ENCODE data around the gene IFFO2. TPM values are rescaled to one million over a fixed set of nuclear protein-coding genes. Genes with fewer than 3 reads are reported as not detected.

Gene IFFO2
- total and polyA plus RNA-seq, 2 donors (not counting 1 experiment from before 2014, with no cell fraction given): 16.8 to 19.2 TPM

GRCh38 chr1:18960821-18961220 lies 4.3 kb upstream of the IFFO2 start:
- Histone ChIP-seq H4K20me1 (ENCODE audit: control insufficient read depth, insufficient read depth, low read length, poor library complexity, severe bottlenecking) (no peaks in the 10 kb centered on the region), H3K27ac (ENCODE audit: low read length in 2 of 2) (no peak overlapping the region), H3K9ac (ENCODE audit: low read length) (no peak overlapping the region), H3K9me3 (ENCODE audit: control extremely low read depth in 1 of 3, control insufficient read depth in 2 of 3, insufficient read depth in 1 of 3, low read length in 2 of 3) (peaks cover 0 to 4% (median 0%) of the 10 kb centered on the region in 3 donors), H3K79me2 (ENCODE audit: control insufficient read depth, insufficient read depth, low read length) (no peaks in the 10 kb centered on the region), H3K4me1 (ENCODE audit: control insufficient read depth in 2 of 2, insufficient read depth in 2 of 2, low read length in 2 of 2) (peaks cover 12 to 14% of the 10 kb centered on the region in 2 donors), H3K4me3 (ENCODE audit: control extremely low read depth in 1 of 5, extremely low read depth in 1 of 5, insufficient read depth in 1 of 5, low read depth in 2 of 5, low read length in 4 of 5) (no peak overlapping the region), H3K27me3 (replicated peaks in 1 of 4; ENCODE audit: control extremely low read depth in 1 of 4, control insufficient read depth in 3 of 4, insufficient read depth in 4 of 4, low read length in 3 of 4) (peaks cover 0 to 14% (median 6%) of the 10 kb centered on the region in 4 experiments), H3K36me3 (replicated peaks in 1 of 2; ENCODE audit: control extremely low read depth in 1 of 2, control insufficient read depth in 1 of 2, extremely low read depth in 1 of 2, insufficient read depth in 2 of 2, low read length in 1 of 2) (no peaks in the 10 kb centered on the region), H3K4me2 (replicated peaks; ENCODE audit: low read depth, low read length, poor library complexity, severe bottlenecking) (no peak overlapping the region), H2AFZ (ENCODE audit: insufficient read depth, low read depth, low read length, poor library complexity, severe bottlenecking) (no peak overlapping the region)
- WGBS (ENCODE audit: insufficient coverage): no CpG with 5 or more reads among the region's 3 CpGs
- Mint-ChIP-seq H3K27me3 (peaks cover 15% of the 10 kb centered on the region), H3K27ac (no peak overlapping the region), H3K4me3 (no peak overlapping the region), H3K9me3 (ENCODE audit: insufficient read depth) (no peaks in the 10 kb centered on the region), H3K4me1 (peaks cover 8% of the 10 kb centered on the region)
- ATAC-seq (ENCODE audit: low read depth) (no peak), DNase-seq (no peak)
- ChIA-PET POLR2A (no interaction called here), CTCF (interaction anchor here (1.2 kb wide), 1 partner anchor 9 kb away, joined by 3 read pairs; no protein-coding TSS in a partner anchor)
- intact Hi-C loops (cut with micrococcal nuclease): no loop called here
- TF ChIP-seq EZH2 (IDR thresholded peaks at IDR 0.05; ENCODE audit: borderline replicate concordance, insufficient read depth, low read depth, low read length, poor library complexity, severe bottlenecking) (no peak), CTCF (IDR thresholded peaks at IDR 0.05) (no peak)

- H3K4me3 Mint-ChIP-seq: no peak overlapping the region
- POLR2A ChIA-PET: no interaction called here
Observed at GRCh38 chr1:18960409-18960808, 3.9 kb upstream of the IFFO2 start.

More at GRCh38 chr1:18960409-18960808, 3.9 kb upstream of the IFFO2 start:
- DNase-seq: no peak
- TF ChIP-seq CTCF (IDR thresholded peaks at IDR 0.05) (no peak), EZH2 (IDR thresholded peaks at IDR 0.05; ENCODE audit: borderline replicate concordance, insufficient read depth, low read depth, low read length, poor library complexity, severe bottlenecking) (no peak)
- Histone ChIP-seq H4K20me1 (ENCODE audit: control insufficient read depth, insufficient read depth, low read length, poor library complexity, severe bottlenecking) (peaks cover 2% of the 10 kb centered on the region), H3K9me3 (ENCODE audit: control extremely low read depth in 1 of 3, control insufficient read depth in 2 of 3, insufficient read depth in 1 of 3, low read length in 2 of 3) (peaks cover 0 to 4% (median 0%) of the 10 kb centered on the region in 3 donors), H3K27me3 (replicated peaks in 1 of 4; ENCODE audit: control extremely low read depth in 1 of 4, control insufficient read depth in 3 of 4, insufficient read depth in 4 of 4, low read length in 3 of 4) (peaks cover 0 to 14% (median 4%) of the 10 kb centered on the region in 4 experiments), H3K27ac (ENCODE audit: low read length in 2 of 2) (no peak overlapping the region), H3K4me1 (ENCODE audit: control insufficient read depth in 2 of 2, insufficient read depth in 2 of 2, low read length in 2 of 2) (peaks cover 12 to 15% of the 10 kb centered on the region in 2 donors), H3K36me3 (replicated peaks in 1 of 2; ENCODE audit: control extremely low read depth in 1 of 2, control insufficient read depth in 1 of 2, extremely low read depth in 1 of 2, insufficient read depth in 2 of 2, low read length in 1 of 2) (no peaks in the 10 kb centered on the region), H3K79me2 (ENCODE audit: control insufficient read depth, insufficient read depth, low read length) (peaks cover 3% of the 10 kb centered on the region), H3K4me2 (replicated peaks; ENCODE audit: low read depth, low read length, poor library complexity, severe bottlenecking) (no peak overlapping the region), H3K9ac (ENCODE audit: low read length) (no peak overlapping the region), H3K4me3 (ENCODE audit: control extremely low read depth in 1 of 5, extremely low read depth in 1 of 5, insufficient read depth in 1 of 5, low read depth in 2 of 5, low read length in 4 of 5) (no peak overlapping the region), H2AFZ (ENCODE audit: insufficient read depth, low read depth, low read length, poor library complexity, severe bottlenecking) (no peak overlapping the region)
- 88% methylated on average over 3 of the region's 4 CpGs for WGBS (ENCODE audit: insufficient coverage)
- Mint-ChIP-seq H3K9me3 (ENCODE audit: insufficient read depth) (no peaks in the 10 kb centered on the region), H3K27ac (no peak overlapping the region), H3K27me3 (peaks cover 13% of the 10 kb centered on the region), H3K4me1 (peaks cover 8% of the 10 kb centered on the region)
- ATAC-seq (ENCODE audit: low read depth): no peak
- intact Hi-C loops (cut with micrococcal nuclease): no loop called here
- CTCF ChIA-PET: interaction anchor here (1.2 kb wide), 1 partner anchor 10 kb away, joined by 3 read pairs; no protein-coding TSS in a partner anchor
